ENCODE results near the gene GNGT2.
A peak's percentile ranks its signal among the peaks of the same experiment; 100 is the strongest.

The GNGT2 gene

DNA sequence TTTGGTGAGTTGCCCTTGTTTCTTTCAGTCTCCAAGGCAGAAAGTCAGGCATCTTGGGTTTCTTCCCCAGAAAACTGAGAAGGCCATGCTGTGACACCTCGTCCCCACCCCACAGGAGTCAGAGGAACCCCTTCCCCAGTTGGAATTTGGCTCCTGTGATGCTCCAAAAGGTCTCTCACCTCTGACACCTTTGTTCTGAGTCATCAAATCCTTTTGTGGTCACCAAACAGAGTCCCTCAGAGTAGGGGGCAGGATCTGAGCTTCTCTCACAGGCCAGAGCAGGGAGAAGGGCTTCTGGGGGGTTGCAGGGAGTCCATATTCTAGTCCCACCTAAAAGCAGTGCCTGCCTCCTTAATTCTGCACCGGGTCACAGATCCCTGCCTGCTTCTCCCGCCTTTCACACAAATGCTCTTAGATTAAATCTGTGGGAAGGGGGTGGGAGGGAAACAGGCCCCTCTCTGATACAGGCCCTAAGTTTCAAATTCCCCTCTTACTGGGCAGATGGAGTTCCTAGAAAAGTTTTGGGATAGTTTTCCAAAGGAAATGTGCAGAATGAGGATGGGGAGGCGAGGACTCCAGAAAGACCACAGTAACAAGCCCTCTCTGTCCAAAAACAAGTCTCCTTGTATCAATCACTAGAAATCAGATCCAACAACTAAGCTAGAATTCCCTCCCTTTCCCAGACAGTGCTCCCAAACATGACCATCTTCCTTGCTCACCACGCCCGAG lies 18.9 kb upstream of the GNGT2 start:
- DNase-seq (ENCODE audit: low read depth in 3 of 3): no peak

DNA sequence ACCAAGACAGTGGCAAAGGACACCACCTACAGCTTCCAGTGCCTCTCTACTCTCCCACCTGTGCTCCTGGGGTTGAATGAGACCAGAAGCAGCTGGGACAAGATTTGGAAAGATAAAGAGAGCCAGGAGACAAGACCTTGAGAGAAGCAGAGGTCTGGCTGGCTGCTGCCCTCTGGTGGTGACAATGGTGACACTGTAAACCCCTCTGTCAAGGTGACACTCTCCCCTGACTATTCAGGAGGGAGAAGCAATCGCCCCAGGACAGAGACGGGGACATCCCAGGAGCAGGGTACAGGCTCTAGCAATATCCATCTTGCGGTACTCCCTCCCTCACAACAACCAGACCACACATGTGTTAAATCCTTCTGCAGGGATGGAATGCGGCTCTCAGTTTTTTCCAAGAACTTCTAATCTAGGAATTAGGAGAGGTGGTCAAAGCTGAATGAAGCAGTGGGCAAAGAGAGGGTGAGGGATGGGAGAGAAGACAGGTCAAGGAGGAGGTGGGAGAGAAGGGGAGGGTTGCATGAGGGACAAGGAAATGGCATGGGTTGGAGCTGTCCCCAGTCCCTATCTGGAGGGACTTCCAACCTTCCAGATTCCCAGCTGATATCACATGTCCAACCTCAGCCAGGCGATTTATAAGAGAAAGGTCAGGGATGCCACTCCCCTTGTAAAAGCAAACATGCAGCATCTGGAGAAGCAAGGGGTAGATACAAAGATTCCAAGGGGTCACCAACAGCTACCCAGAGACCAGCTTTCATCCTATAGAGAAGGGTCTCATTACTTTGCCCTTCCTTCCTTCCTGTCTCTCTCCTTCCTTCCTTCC lies 17.3 kb upstream of the GNGT2 start:
- peak; percentile 62 to 63 (median 63) for DNase-seq (ENCODE audit: low read depth in 3 of 3)

DNA sequence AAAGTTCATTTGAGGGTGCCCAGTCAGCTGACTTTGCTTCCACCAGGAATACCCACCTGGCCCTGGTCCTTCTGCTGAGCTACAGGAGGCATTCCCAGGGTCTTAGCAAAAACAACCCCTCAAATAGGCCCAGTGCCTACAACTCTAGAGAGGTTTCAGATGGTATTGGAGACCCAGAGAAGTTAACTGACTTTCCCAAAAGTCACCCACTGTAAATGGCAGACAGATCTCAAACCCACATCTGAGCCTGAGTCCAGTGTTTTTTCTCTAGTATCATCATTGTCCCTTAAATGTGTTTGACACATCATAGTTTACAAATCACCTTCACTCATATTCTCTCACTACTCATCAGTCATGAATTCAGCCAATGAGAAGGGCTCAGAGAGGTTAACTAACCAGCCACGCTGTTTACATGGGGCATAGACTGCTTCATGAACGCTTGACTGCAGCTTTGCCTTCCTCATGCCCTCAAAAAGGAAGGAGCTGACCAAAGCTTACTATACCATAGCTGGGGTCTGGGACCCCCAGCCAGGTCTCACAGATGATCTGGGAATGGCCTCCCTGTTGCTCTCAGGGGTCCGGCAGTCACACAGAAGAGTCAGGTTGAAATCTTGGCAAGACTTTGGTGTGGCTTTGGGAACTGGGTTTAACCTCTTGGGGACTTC lies 16.5 kb upstream of the GNGT2 start:
- no peak for DNase-seq (ENCODE audit: low read depth in 3 of 3)

DNA sequence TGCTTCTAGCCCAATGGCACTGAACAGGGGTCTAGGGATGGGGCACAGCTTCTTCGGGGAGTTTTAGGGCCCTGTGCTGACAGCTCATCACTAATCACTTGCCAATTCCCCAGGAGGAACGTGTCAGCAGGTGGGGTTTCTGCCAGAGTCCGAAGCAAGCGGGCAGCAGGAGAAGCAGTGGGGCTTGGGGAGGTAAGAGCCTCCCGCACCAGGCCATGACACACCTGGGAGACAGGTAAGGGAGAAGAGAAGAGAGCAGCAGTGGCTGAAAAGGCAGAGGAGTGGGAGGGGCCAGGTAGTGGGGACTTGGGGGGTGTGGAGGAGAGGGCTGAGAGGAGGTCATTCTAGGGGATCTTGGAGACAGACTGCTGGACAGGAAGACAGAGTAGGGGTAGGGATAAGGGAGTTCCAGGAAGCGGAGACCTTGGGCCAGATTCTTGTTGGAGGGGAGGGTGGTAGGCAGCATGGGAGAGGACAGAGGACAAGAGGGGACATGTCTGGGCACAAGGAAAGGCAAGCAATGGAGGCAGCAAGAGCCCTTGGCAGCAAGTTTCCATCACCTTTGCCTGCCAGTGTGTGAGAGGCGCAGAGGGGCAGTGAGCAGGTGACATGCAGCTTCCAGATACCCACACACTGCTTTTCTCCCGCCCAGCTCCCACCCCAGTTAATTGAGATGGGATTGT lies 15.3 kb upstream of the GNGT2 start:
- DNase-seq (ENCODE audit: low read depth in 3 of 3): no peak

DNA sequence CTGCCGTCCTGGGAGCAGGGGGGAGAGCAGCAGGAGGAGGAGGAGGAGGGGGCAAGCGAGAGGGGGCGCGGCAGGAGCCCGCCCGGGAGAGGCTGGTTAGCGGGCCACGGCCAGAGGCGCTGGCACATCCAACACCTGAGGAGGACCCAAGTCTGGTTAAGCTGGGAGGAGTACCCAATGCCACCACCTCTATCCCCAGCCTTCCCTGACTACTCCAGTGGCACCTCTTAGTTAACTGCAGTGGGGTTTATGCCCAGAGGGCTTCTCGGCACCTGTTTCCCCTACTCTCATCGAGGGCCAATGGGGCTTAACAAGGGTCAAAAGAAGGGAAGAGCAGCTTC lies 14.6 kb upstream of the GNGT2 start:
- no peak for DNase-seq (ENCODE audit: low read depth in 3 of 3)

DNA sequence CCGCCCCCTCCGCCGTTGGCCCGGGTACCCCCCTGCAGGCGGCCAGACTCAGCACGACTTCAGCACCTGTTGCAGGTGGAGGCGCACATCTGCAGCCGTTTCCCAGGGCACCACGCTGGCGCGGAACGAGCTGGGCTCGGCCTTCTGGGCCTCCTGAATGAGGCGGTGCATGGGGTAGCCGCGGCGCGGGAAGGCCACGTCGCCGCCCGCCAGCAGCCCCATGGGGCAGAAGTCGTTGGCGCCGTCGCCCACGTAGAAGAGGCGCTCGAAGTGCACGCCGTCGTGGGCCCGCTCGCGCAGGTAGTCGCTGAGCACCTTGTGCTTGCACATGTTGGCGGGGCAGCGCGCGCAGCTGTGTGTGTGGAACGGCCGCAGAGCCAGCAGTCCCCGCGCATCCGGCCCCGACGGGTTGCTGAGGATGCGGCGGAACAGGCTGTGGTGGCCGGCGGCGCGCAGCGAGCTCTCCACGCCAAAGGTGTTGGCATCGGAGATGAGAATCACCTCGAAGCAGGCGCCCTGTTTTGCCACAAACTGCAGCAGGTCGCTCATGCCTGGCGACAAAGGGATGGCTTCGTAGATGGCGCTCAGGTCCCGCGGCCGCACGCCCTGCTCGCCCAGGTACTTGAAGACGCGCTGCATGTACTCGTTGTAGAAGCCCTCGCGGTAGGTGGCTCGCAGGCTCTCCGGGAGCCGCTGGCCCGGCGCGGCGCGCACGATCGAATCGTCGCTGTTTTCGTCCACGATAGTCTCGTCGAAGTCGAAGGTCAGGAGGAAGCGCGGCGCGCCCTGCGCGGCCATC lies 14.0 kb upstream of the GNGT2 start:
- no peak for DNase-seq (ENCODE audit: low read depth in 3 of 3)

DNA sequence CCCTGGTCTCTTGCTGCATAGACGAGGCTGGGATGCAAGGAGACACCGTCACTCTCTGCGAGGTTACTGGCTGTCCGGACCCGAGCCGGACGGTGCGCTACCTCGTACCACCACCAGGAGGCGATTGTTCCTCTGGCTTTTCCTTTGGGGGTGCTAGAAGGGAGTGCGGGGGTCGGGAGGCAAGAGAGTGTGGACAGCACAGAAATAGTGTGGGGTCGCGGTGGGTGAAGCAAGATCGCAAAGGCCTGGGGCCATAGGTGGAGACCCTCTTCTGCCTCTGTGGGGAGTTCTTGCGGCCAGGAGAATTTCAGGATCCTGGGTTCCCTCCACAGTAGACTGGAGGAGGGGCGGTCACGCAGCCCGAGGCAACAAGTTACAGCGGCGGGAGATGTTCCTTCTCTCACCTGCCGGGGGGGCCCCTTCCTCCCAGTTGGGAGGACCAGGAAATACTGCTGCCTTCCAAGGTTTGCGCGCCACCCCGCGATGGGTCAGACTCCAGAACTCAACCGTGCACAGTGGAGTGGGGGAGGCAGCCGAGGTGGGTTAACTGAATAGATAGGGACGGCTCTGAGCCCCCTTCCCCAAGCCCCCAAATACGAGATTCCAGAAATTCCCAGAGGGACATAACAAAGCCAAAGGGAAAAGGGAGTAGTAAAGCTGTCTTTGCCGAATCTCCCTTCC lies 13.3 kb upstream of the GNGT2 start:
- DNase-seq (ENCODE audit: low read depth in 3 of 3): peak in 2 of 3 experiments; percentile 48 to 51

DNA sequence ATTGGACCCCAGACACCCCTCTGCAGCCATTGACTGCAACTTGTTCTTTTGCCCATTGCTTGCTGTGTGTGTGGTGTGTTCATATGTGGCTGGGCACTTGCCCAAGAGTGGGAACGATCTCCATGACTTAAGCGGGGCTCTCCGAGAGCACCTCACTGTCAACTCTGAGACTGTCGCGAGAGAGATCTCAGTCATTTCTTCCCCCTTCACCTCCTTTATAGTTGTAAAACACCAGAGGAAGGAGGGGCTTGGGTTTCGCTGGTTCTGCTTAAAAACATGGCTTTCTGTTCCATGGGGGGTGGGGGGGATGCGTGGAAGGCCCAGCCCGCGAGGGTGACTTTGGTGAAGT lies 12.8 kb upstream of the GNGT2 start:
- DNase-seq (ENCODE audit: low read depth in 3 of 3): no peak

DNA sequence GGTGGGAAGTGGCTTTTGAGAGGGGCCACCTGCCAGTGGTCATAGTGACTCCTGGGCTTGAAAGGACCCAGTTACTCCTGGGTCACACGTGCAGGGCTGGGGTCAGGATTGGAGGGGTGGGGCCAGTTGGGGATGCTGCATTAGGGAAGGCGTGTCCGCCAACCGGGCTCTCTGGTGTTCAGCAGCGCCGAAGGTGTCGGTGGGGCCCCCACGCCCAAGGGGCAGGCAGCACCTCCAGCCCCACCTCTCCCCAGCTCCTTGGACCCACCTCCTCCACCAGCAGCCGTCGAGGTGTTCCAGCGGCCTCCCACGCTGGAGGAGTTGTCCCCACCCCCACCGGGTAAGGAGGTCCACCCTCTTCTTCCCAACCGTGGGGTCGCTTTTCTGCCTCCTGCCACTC lies 9.6 kb upstream of the GNGT2 start:
- DNase-seq (ENCODE audit: low read depth in 3 of 3): no peak

DNA sequence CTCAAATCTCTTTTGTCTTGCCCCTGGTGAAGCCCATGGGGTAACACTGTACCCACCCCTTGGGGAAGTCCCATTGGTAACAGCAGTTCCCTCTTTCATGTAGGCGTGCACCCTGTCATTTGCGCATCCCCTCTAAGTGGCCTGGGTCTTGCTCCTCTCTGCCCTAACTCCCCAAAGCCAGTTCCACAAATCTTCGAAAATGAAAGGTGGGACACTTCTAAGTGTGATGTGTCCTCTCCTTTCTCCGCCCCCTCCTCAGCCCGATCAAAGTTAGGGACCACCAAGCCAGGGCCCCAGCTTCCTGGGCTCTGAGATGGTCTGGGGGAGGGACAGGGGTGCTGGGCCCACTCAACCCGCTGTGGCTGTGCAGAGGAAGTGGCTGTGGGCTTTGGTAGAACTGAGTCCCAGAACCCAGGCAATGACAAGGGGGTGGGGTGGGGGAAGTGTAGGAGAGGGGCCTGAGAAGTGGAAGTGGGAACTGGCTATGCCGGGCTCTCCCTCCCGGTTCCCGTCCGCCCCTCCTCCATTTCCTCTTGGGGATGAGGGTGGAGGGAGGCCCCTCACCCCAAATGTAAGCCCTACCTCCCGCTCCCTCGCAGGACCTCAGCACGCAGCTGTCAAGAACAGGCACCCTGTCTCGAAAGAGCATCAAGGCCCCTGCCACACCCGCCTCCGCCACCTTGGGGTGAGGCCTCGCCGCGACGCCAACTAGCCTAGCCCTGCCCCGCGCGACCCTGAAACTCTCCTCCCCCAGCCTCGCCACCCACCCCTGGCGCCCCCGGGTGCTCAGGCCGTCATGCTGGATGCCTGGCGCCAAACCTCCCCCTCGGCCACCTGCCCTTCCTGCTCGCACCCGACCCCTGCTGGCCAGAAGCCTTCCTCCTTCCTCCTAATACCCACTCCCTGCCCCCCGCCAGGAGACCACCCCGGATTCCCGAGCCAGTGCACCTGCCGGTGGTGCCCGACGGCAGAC lies 8.9 kb upstream of the GNGT2 start:
- DNase-seq (ENCODE audit: low read depth in 3 of 3): no peak

DNA sequence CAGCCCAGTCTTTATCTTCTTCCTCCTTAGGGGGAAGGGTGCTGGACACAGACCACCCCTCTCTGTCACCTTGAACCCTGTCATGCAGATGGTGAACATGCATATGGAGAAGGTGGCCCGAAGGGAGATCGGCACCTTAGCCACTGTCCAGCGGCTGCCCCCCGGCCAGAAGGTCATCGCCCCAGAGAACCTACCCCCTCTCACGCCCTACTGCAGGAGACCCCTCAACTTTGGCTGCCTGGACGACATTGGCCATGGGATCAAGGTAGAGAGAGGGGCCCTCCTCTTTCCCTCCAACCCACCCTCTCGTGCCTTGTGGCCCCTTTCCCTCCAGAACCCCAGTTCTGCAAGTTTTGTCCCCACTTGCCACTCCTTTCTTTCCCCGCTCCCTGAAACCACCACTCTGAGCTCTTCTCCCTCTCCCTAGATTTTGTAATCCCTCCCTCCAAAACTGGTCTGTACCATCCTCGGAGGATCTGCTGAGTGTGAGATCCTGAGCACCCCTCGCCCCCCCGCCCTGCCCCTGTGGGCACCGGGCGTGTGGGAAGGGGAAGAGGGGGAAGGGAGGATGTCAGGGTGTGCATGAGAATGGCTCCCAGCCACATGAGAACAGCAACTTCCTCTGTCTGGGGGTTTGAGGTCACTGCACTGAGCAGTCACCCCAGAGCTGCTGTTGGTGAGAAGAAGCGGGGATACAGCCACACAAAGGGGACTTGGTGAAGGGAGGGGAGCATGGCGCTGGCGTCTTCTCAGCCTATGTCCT lies 7.5 kb upstream of the GNGT2 start:
- no peak for DNase-seq (ENCODE audit: low read depth in 3 of 3)

DNA sequence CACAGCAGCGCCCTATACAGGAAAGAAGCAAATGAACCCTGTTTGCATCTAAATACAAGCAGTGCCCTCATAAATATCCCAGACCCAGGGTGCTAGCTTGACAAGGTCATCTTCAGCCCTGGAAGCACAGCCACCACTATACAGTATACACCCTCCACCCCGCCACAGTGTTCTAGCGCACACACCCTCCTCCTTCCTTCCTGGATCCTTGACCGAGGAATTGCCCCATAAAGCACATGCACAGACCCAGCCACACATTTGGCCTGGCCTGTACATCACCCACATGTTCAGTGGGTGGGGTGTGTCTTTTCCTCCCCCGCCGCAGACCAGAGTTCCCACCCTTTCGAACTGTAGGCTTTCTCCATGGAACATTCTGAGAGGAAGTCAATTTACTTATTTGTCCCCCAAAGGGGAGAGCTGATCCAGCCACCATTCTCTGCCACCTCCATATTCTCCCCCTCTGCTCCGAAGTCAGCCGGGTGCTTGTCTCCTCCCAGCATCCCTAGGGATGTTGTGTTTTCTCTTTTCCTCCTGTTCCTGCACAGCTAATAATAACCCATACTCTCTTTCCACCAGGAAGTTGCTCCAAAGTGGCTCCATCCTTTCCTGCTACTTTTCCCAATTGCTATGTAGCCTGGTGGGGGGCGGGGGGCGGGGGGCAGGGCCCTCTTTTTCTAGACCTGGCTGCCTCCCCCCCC lies 6.7 kb upstream of the GNGT2 start:
- no peak for DNase-seq (ENCODE audit: low read depth in 3 of 3)

DNA sequence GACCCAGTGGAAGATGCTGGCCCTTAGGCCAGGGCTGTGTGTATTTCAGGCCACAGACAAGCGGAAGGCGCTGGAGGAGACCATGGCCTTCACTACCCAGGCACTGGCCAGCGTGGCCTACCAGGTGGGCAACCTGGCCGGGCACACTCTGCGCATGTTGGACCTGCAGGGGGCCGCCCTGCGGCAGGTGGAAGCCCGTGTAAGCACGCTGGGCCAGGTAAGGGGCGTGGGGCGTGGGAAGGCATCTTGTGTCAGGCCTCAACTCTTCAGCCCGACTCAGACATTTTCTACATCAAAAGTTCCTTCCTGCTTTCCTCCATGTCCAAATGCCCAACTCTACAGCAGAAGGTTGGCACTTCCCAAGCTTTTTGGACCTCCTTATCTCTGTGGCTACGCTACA lies 6.1 kb upstream of the GNGT2 start:
- no peak for DNase-seq (ENCODE audit: low read depth in 3 of 3)

DNA sequence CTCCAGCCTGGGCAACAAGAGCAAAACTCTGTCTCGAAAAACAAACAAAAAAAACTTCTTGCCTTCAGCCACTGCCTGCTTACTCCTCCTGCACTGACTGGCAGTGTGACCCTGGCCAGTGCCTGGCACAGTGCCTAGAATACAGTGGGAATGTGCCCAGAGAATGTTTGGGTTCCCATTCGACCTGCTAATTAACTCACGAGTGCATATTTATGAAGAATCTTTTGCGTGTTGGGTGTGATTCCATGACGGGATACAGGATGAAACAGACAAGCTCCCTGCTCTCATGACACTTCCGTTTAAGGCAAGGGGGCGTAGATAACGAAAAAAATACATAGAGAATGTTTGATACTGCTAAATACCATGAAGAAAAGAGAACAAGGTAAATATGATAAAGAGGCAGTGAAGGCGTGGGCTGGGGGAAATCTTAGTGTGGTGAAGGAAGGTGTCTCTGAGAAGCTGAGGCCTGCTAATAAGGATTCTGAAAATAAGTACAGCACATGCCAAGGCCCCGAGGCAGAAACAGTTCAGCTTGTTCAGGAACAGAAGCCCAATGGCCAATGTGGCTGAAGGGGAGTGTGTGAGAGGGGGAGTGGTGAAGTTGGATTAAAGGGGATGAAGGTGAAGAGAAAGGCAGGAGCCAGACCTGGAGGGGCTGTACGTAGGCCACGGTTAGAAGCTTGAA lies 4.4 kb upstream of the GNGT2 start:
- DNase-seq (ENCODE audit: low read depth in 3 of 3): no peak

DNA sequence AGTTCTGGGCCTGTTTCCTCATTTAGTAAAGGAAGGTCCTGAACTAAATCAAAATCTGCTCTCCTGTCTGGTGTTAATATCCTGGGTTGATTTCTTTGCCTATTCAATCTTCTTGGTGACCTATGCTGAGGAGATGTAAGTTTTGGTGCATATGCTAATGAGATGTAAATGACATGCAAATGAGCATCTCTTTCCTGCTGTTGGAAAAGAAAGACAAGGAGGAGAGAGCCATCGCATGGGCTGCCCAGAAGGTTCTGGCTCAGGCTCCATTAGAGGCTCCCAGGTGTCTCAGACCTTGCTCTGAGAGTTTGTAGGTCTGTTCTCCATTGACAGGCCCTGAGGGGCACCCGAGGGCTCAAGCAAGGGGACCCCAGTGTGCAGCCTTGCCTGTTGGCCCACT lies 3.5 kb upstream of the GNGT2 start:
- no peak for DNase-seq (ENCODE audit: low read depth in 3 of 3)

DNA sequence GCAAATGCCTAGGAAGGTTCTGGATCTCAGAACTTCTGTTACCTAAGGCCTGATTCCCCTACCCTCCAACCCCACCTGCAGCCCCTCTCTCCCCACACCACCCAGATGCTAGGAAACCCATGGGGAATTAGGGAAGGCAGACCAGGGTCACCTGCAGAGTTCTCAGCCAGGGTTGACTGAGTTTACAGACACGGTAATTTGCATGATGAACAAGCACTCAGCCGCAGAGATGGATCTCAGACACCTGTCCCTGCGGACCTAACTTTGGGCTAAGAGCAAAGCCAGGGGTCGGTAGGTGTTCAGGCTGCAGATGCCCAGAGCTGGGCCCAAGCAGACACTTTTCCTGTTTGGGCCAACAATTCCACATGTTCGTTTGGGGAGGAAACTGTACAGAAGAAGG lies 3.0 kb upstream of the GNGT2 start:
- no peak for DNase-seq (ENCODE audit: low read depth in 3 of 3)

DNA sequence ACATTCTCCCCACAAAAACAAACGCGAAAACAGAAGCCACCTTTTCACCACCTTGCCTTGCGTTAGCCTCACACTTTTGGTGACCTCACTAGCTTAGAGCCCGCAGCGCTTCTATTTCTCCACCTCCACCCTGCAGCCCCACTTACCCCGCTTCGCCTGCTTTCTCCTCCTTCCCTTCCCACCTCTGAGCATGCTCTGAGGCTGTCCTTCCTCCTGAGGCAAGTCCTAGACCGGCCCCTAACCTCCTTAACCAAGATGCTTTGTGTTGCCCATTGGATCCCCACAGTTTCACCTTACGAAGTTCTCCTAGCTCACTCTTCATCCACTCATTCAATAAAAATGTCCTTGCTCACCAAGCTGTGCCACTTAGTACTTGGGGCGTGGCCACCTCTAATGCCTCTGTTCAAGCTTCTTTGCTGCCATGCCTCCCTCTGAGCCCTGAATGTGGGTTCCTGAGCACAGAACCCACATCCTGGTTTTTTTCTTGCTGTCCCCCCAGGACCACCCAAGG lies 1.3 kb downstream of the GNGT2 start:
- DNase-seq (ENCODE audit: low read depth in 3 of 3): no peak

DNA sequence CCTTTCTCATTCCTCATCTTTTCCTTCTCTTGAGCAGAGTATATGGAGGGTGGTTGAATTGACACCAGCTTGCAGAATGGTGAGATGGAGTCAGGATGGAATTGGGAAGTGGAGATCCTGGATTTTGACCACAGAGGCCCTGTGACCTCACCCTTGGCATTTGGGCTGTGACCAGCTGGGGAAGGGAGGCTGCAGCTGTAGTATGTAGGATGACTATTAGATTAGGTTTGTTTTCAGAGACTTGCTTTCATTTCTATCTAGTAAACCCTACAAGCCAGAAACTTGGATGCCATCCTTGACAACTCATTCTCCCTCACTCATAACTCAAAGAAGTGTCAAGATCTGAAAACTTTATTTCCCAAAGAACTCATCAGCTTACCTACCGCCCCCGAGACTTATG lies 5.9 kb downstream of the GNGT2 start:
- DNase-seq (ENCODE audit: low read depth in 3 of 3): no peak
